Common myeloid progenitor, CD34-positive (primary cell): Measurements from ENCODE around the gene PPM1M.

Experiments
- CTCF ChIA-PET: fragments of 350-600 bp; sonication (Branson Sonifier 250); formaldehyde crosslinking; loops from one replicate; lab custom pipeline; 2021; ENCODE audit warnings: antibody characterized with exemption; lab: Charles Lee
- POLR2A ChIA-PET: fragments of 350-600 bp; sonication (Branson Sonifier 250); formaldehyde crosslinking; loops from one replicate; lab custom pipeline; 2021; ENCODE audit warnings: antibody characterized with exemption; lab: Charles Lee
- DNase-seq, 3 donors: peaks; one replicate each; pipeline versions ENCODE4 v3.0.0 to v3.0.0-alpha.2; 2013
- H3K27ac ChIP-seq, 2 experiments: 1 replicate in 1 of 2; 2 replicates in 1 of 2; pipeline ENCODE4 v1.7.0; 2013; ENCODE audit warnings: inconsistent platforms in 2 of 2, low read length in 2 of 2, mild to moderate bottlenecking in 2 of 2, low read depth in 1 of 2, moderate library complexity in 1 of 2; ENCODE audit not compliant: severe bottlenecking in 2 of 2, insufficient read depth in 1 of 2, poor library complexity in 1 of 2
- H3K27me3 ChIP-seq, 5 experiments: replicated peaks in 2 of 5; 1 replicate in 3 of 5; 2 replicates in 2 of 5; pipeline versions ENCODE4 v1.6.1 to v1.7.0; 2013; ENCODE audit warnings: low read length in 4 of 5, mild to moderate bottlenecking in 2 of 5, moderate library complexity in 2 of 5, inconsistent platforms in 1 of 5; ENCODE audit not compliant: insufficient read depth in 5 of 5, control insufficient read depth in 4 of 5
- H3K36me3 ChIP-seq, 4 experiments: 1 replicate in 2 of 4; 2 replicates in 2 of 4; pipeline versions ENCODE4 v1.6.1 to v1.7.0; 2013; ENCODE audit warnings: low read length in 3 of 4, control low read depth in 1 of 4, mild to moderate bottlenecking in 1 of 4; ENCODE audit not compliant: control insufficient read depth in 4 of 4, insufficient read depth in 4 of 4
- H3K4me1 ChIP-seq, 4 experiments: 1 replicate in 3 of 4; 2 replicates in 1 of 4; pipeline versions ENCODE4 v1.6.1 to v1.7.1; 2013; ENCODE audit warnings: low read length in 3 of 4, mild to moderate bottlenecking in 3 of 4, control low read depth in 1 of 4, inconsistent platforms in 1 of 4, moderate library complexity in 1 of 4; ENCODE audit not compliant: control insufficient read depth in 4 of 4, insufficient read depth in 4 of 4; ENCODE audit errors: control extremely low read depth in 1 of 4
- H3K4me3 ChIP-seq, 7 experiments: 1 replicate in 4 of 7; 2 replicates in 3 of 7; pipeline versions ENCODE4 v1.5.1 to v1.7.0; 2013; ENCODE audit warnings: mild to moderate bottlenecking in 7 of 7, low read length in 6 of 7, moderate library complexity in 6 of 7, inconsistent platforms in 2 of 7, low read depth in 2 of 7, control low read depth in 1 of 7; ENCODE audit not compliant: insufficient read depth in 4 of 7, control insufficient read depth in 1 of 7; ENCODE audit errors: extremely low read depth in 1 of 7
- H3K9me3 ChIP-seq, 5 experiments: 1 replicate in 4 of 5; 2 replicates in 1 of 5; pipeline versions ENCODE4 v1.6.1 to v1.7.1; 2013; ENCODE audit warnings: low read length in 4 of 5, mild to moderate bottlenecking in 2 of 5, inconsistent platforms in 1 of 5, low read depth in 1 of 5, moderate library complexity in 1 of 5; ENCODE audit not compliant: control insufficient read depth in 4 of 5, insufficient read depth in 2 of 5; ENCODE audit errors: control extremely low read depth in 1 of 5
- WGBS: methylation state at CpG from one replicate; pipeline ENCODE4 v1.1.5; 2013; ENCODE audit not compliant: insufficient coverage; 5-methylcytosine and 5-hydroxymethylcytosine counted together

Gene PPM1M

GRCh38 chr3:52205727-52206372 lies 39.7 kb upstream of the PPM1M start:
- Histone ChIP-seq H3K4me1 (peaks cover 0 to 30% (median 4%) of the 10 kb centered on the region in 4 experiments), H3K9me3 (no peaks in the 10 kb centered on the region), H3K4me3 (no peak overlapping the region), H3K27ac (no peak overlapping the region), H3K36me3 (peaks cover 38 to 81% (median 67%) of the 10 kb centered on the region in 4 experiments), H3K27me3 (no peaks in the 10 kb centered on the region)
- POLR2A ChIA-PET = no interaction called here
- 98% methylated on average over 5 of the region's 6 CpGs for WGBS
- CTCF ChIA-PET = interaction anchor here (0.7 to 1.8 kb wide), 7 partner anchors 9 to 134 kb away, joined by 3 to 7 read pairs (median 3); no protein-coding TSS in a partner anchor
- DNase-seq = no peak

DNA sequence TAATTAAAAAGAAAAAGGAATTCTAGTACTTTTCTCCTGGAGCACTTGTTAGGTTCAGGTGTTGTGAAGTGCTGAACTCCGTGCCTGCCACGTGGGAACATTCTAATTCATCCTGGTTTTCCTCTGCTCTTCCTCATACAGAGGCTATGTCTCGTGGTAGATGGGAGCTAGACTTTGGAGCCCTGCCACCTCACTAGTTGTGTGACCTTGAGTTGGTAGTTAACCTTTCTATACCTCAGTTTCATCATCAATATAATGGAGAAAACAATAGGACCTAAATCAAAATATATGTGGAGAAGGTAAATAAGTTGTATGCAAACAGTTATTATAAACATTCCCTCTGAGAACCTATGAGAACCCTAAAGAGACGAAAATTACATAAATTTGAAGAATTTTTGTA lies 37.0 kb upstream of the PPM1M start:
- peaks cover 0 to 6% (median 0%) of the 10 kb centered on the region in 4 experiments for H3K4me1 ChIP-seq
- ChIA-PET POLR2A (interaction anchor here (0.6 kb wide), 1 partner anchor 20 kb away, joined by 3 read pairs; no protein-coding TSS in a partner anchor), CTCF (interaction anchor here (1.0 to 1.3 kb wide), 4 partner anchors 11 to 64 kb away, joined by 3 read pairs; partner anchors contain the start of gene TLR9)
- WGBS = 94% methylated on average over 3 of the region's 4 CpGs
- no peaks in the 10 kb centered on the region for H3K27me3 ChIP-seq
- H3K9me3 ChIP-seq = no peaks in the 10 kb centered on the region
- DNase-seq = no peak
- H3K4me3 ChIP-seq = no peak overlapping the region
- no peak overlapping the region for H3K27ac ChIP-seq
- H3K36me3 ChIP-seq = peaks cover 39 to 90% (median 75%) of the 10 kb centered on the region in 4 experiments

GRCh38 chr3:52210037-52210436 lies 35.5 kb upstream of the PPM1M start:
- POLR2A ChIA-PET = no interaction called here

DNA sequence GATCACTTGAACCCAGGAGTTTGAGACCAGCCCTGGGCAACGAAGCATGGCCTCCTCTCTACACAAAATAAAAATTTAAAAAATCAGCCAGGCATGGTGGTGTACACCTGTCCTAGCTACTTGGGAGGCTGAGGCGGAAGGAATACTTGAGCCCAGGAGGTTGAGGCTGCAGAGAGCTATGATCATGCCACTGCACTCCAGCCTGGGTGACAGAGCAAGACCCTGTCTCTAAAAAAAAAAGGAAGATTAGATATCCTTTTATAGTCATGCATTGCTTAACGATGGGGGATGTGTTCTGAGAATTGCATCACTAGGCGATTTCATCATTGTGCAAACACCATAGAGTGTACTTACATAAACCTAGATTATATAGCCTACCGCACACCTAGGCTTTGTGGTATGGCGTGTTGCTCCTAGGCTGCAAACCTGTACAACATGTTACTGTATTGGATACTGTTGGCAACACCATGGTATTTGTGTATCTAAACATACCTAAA lies 35.0 kb upstream of the PPM1M start:
- no peak overlapping the region for H3K27ac ChIP-seq
- 100% methylated on average over 1 of the region's 6 CpGs for WGBS
- H3K36me3 ChIP-seq = peaks cover 36 to 90% (median 77%) of the 10 kb centered on the region in 4 experiments
- ChIA-PET CTCF (interaction anchor here (1.3 to 2.8 kb wide), 4 partner anchors 9 to 43 kb away, joined by 4 to 9 read pairs (median 6); no protein-coding TSS in a partner anchor), POLR2A (no interaction called here)
- H3K27me3 ChIP-seq = no peaks in the 10 kb centered on the region
- H3K4me3 ChIP-seq = no peak overlapping the region
- peak in 1 of 3 donors; percentile 46 for DNase-seq
- H3K4me1 ChIP-seq = peaks cover 0 to 6% (median 3%) of the 10 kb centered on the region in 4 experiments
- no peaks in the 10 kb centered on the region for H3K9me3 ChIP-seq

More at GRCh38 chr3:52210037-52210436, 35.5 kb upstream of the PPM1M start:
- H3K4me1 ChIP-seq = peaks cover 0 to 6% (median 0%) of the 10 kb centered on the region in 4 experiments
- CTCF ChIA-PET = interaction anchor here (1.3 to 1.4 kb wide), 3 partner anchors 11 to 79 kb away, joined by 3 to 7 read pairs (median 4); no protein-coding TSS in a partner anchor
- H3K4me3 ChIP-seq = no peak overlapping the region
- H3K27ac ChIP-seq = no peak overlapping the region
- H3K9me3 ChIP-seq = no peaks in the 10 kb centered on the region
- H3K27me3 ChIP-seq = no peaks in the 10 kb centered on the region
- no peak for DNase-seq
- peaks cover 36 to 90% (median 75%) of the 10 kb centered on the region in 4 experiments for H3K36me3 ChIP-seq

DNA sequence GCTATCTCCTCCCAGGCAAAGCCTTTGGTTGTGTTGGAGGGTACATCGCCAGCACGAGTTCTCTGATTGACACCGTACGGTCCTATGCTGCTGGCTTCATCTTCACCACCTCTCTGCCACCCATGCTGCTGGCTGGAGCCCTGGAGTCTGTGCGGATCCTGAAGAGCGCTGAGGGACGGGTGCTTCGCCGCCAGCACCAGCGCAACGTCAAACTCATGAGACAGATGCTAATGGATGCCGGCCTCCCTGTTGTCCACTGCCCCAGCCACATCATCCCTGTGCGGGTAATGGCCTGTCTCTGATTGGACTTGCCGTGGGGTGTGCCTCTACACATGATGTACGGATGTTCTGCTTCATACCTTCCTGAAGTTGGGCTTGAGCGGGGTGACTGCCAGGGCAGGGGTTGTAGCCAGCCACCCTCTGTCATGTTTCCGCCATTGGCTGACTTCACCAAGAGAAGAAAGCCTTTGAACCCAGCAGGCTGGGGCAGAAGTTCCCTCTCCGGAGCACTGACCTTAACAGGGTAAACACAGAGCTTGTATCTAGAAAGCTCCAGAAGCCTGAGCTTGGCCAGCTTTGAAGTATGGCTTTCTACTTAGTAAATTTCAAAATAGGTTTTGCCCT lies 34.2 kb upstream of the PPM1M start:
- H3K9me3 ChIP-seq = no peaks in the 10 kb centered on the region
- DNase-seq = no peak
- WGBS = 98% methylated on average over 17 of the region's 18 CpGs
- peaks cover 1 to 11% (median 10%) of the 10 kb centered on the region in 4 experiments for H3K4me1 ChIP-seq
- H3K27me3 ChIP-seq = no peaks in the 10 kb centered on the region
- H3K4me3 ChIP-seq = no peak overlapping the region
- H3K27ac ChIP-seq = no peak overlapping the region
- CTCF ChIA-PET = interaction anchor here (1.2 to 2.8 kb wide), 4 partner anchors 8 to 20 kb away, joined by 3 to 9 read pairs (median 4); no protein-coding TSS in a partner anchor
- H3K36me3 ChIP-seq = peaks cover 30 to 83% (median 75%) of the 10 kb centered on the region in 4 experiments
- POLR2A ChIA-PET = no interaction called here

DNA sequence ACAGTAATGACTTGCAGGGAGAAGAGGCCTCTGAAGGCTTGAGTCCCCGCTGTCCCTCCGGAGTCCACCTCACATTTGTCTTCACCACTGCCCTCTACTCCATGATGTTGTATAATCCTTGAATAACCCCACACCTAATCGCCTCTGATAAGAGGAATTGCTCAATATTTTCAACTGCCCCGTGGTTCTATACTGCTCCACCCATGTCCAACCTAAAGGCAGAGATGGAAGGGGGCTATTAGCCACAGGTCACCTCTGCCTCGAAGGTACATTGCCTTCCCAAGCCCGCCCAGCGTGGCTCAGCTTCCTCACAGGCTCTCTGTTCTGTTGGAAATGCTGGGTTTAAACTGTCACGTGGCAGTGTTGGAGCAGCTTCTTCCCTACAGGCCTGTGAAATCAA lies 32.6 kb upstream of the PPM1M start:
- ChIA-PET CTCF (interaction anchor here (1.3 to 2.8 kb wide), 2 partner anchors 9 to 11 kb away, joined by 3 to 9 read pairs; no protein-coding TSS in a partner anchor), POLR2A (no interaction called here)
- H3K9me3 ChIP-seq = no peaks in the 10 kb centered on the region
- H3K4me3 ChIP-seq = no peak overlapping the region
- DNase-seq = no peak
- no peaks in the 10 kb centered on the region for H3K27me3 ChIP-seq
- H3K36me3 ChIP-seq = peaks cover 24 to 72% (median 66%) of the 10 kb centered on the region in 4 experiments
- no peak overlapping the region for H3K27ac ChIP-seq
- 83% methylated on average over 5 of the region's 8 CpGs for WGBS
- peaks cover 10 to 27% (median 26%) of the 10 kb centered on the region in 4 experiments for H3K4me1 ChIP-seq
